RPMI7951 (cell line): ENCODE measurements around the gene SLC27A5. TPM values are rescaled to one million over a fixed set of nuclear protein-coding genes. Genes with fewer than 3 reads are reported as not detected.
"Not testable (repeated sequence)": the region's sequence is repeated elsewhere in the genome, so short reads cannot be mapped to it uniquely, and the experiment has no call there.

Experiments used
- DNase-seq: peaks from one replicate; pipeline ENCODE4 v3.0.0-alpha.2; 2012; ENCODE audit warnings: low read depth
- total RNA-seq: library from RNA; depleted of rRNA; stranded (reverse); fragments of >200 nt; shearing (Covaris generic); gene quantifications from 2 replicates; pipeline ENCODE4 v1.2.3, GENCODE V29; 2014

Gene SLC27A5
- total RNA-seq, 1 experiment from 2014 or later, result 4.7 TPM

DNA sequence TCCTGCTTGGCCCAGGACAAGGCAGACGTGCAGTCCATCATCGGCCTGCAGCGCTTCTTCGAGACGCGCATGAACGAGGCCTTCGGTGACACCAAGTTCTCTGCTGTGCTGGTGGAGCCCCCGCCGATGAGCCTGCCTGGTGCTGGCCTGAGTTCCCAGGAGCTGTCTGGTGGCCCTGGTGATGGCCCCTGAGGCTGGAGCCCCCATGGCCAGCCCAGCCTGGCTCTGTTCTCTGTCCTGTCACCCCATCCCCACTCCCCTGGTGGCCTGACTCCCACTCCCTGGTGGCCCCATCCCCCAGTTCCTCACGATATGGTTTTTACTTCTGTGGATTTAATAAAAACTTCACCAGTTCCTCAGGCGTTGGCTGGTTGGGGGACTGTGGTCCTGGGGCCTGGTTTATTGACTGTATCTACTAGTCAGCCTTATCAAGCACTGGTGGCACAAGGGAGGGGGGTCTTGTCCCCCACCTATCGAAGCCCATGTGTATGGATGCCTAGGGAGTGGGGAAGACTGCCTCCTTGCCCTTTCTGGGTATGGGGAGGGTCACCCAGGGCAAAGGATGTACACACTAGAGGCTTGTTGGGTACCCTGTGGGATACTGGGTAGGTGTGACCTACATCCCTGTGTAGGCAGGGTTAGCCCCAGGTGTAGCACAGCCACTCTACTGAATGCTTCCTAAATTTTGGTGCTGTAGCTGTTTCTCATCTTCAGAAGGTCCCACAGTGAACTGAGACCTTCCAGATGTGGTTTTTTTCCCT, 38.8 kb upstream of the SLC27A5 start:
- DNase-seq, result no peak

DNA sequence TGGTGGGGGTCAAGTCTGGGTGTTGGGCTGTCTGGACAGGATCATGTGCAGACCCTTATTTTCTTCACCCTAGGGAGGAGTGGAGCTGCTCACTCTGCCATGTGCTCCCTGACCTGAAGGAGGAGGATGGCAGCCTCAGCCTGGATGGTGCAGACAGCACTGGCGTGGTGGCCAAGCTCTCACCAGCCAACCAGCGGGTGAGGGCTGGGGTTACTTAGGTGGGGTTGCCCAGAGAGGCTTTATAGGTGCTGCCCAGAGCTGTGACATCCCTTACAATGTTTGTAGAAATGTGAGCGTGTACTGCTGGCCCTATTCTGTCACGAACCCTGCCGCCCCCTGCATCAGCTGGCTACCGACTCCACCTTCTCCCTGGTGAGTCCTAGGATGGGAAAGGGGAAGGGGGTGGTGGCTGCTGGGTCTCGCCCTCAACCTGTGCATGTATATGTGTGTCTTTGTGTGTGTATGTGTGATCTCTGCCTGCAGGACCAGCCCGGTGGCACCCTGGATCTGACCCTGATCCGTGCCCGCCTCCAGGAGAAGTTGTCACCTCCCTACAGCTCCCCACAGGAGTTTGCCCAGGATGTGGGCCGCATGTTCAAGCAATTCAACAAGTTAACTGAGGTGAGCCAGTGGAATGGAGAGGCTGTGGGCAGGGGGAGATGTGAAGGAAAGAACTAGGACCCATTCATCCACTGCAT, 38.0 kb upstream of the SLC27A5 start:
- DNase-seq, result no peak

DNA sequence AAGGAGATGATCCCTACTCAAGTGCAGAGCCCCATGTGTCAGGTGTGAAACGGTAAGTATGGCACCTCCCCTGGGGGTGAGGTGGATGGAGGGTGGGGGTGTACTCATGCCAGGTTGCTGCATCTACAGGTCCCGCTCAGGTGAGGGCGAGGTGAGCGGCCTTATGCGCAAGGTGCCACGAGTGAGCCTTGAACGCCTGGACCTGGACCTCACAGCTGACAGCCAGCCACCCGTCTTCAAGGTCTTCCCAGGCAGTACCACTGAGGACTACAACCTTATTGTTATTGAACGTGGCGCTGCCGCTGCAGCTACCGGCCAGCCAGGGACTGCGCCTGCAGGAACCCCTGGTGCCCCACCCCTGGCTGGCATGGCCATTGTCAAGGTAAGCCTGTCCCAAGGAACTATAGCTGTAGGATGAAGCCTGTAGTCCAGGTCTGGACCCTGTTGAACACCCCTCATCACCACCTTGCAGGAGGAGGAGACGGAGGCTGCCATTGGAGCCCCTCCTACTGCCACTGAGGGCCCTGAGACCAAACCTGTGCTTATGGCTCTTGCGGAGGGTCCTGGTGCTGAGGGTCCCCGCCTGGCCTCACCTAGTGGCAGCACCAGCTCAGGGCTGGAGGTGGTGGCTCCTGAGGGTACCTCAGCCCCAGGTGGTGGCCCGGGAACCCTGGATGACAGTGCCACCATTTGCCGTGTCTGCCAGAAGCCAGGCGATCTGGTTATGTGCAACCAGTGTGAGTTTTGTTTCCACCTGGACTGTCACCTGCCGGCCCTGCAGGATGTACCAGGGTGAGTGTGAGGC, 37.3 kb upstream of the SLC27A5 start:
- no peak for DNase-seq

DNA sequence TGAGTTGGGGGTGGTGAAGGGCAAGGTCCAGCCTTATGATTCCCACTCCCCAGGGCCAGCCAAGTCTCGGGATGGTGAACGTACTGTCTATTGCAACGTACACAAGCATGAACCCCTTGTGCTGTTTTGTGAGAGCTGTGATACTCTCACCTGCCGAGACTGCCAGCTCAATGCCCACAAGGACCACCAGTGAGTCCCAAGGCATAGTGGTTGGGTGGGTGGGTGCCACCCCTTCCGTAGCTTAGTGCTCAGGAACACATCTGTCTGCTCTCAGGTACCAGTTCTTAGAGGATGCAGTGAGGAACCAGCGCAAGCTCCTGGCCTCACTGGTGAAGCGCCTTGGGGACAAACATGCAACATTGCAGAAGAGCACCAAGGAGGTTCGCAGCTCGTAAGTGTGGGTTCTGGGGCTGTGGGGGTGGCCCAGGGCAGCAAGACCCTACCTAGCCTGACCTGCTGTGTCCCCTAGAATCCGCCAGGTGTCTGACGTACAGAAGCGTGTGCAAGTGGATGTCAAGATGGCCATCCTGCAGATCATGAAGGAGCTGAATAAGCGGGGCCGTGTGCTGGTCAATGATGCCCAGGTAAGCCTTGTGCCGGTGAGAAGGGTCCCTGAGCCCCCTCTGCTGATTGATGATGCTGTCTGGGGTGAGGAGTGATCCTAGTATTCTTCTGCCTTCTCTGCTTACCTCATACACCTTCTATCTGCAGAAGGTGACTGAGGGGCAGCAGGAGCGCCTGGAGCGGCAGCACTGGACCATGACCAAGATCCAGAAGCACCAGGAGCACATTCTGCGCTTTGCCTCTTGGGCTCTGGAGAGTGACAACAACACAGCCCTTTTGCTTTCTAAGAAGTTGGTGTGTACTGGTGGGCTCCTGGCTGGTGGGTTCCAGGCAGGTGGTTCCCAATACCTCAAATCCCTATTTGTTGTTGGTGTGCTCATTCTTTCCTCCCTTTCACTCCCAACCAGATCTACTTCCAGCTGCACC, 35.8 kb upstream of the SLC27A5 start:
- no peak for DNase-seq

DNA sequence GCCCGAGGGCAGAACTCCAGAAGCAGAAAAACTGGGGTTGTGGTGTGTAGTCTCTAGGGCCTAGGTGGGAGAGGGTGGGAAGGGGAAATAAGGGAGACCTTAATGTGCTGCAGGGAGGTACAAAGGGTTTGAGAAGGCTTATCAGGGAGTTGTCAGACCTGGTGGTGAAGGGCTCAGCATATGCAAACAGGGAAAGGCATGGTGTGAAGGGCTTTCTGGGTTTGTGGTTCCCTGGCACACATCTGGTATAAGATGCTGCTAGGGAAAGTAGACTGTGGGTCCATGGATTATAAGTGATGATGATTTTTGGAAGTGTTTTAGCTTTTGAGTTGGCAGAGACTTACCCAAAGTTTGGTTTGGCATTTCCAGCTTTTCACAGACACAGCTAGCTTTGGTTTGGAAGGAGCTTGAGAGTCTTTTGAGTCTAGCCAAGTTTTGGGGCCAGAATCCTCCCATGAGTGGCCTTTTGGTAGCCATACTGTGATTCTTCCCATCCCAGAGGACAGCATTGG, 34.3 kb upstream of the SLC27A5 start:
- no peak for DNase-seq

DNA sequence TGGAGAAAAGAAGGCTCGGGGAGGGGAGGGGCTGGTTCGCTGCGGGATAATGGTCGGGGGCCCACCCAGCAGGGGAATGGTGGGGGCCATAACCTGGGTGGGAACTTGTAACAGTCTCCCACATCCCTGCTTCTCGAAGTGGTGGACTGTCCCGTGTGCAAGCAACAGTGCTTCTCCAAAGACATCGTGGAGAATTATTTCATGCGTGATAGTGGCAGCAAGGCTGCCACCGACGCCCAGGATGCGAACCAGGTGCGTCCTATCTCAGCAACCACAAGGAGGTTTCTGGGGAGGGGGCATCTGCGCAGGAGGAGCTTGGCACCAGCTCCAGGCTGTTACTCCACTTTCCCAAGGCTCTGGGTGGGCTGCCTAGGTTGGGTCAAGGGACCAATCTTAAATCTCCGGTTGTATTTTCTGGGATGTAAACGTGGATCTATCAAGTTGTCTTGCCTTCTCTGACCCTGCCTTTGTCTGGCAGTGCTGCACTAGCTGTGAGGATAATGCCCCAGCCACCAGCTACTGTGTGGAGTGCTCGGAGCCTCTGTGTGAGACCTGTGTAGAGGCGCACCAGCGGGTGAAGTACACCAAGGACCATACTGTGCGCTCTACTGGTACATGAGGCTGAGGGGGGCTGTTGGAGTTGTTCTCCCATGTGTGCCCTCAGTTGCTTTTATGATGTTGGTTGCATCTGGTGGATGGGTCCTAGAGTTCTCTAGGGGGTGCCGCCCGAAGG, 33.7 kb upstream of the SLC27A5 start:
- no peak for DNase-seq

DNA sequence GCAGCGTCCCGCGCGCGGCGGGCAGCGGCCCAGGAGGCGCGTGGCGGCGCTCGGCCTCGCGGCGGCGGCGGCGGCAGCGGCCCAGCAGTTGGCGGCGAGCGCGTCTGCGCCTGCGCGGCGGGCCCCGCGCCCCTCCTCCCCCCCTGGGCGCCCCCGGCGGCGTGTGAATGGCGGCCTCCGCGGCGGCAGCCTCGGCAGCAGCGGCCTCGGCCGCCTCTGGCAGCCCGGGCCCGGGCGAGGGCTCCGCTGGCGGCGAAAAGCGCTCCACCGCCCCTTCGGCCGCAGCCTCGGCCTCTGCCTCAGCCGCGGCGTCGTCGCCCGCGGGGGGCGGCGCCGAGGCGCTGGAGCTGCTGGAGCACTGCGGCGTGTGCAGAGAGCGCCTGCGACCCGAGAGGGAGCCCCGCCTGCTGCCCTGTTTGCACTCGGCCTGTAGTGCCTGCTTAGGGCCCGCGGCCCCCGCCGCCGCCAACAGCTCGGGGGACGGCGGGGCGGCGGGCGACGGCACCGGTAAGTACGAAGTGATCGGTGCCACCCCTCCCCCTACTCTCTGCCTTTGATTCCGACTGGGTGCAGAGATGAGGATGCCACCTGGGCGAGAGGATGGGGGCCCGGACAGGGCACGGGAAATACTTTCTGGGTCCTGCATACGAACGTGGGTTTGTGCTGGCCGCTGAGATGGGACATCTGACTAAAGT, 32.9 kb upstream of the SLC27A5 start:
- DNase-seq, result peak; percentile 59

DNA sequence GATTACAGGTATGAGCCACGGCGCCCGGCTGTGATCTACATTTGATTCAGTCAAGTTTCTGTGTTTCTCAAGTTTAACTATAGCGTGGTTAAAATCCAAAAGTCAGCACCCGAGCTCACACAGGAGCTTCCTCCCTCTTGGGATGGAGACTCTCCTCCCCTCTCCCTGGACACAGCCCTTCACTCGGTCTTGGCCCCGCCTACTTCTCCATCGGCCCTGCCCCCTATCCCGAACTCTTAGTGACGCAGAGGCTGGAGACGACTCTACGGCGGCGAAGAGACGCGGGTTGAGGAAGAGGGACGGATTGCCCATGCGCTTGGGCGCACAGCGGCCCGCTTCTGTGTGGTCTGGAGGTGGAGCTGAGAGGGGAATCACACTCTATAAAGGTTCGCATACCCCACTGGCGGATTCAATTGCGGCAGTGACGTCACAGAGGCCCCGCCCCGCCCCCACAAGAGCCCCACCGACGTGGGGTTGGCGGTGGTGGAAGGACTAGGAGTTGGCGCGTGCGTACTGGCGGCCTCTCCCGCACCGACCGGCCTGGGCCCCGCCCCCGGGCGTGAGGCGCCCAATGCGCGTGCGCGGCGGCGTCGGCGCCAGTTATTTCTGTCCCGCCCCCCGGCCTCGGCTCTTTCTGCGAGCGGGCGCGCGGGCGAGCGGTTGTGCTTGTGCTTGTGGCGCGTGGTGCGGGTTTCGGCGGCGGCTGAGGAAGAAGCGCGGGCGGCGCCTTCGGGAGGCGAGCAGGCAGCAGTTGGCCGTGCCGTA, 32.2 kb upstream of the SLC27A5 start, which contains the start of gene TRIM28:
Gene TRIM28 (plus strand): TSS at position 239 of the 765 bp plus-strand sequence. CDS start 694 bp downstream, outside the sequence.
- peak; percentile 99 for DNase-seq

DNA sequence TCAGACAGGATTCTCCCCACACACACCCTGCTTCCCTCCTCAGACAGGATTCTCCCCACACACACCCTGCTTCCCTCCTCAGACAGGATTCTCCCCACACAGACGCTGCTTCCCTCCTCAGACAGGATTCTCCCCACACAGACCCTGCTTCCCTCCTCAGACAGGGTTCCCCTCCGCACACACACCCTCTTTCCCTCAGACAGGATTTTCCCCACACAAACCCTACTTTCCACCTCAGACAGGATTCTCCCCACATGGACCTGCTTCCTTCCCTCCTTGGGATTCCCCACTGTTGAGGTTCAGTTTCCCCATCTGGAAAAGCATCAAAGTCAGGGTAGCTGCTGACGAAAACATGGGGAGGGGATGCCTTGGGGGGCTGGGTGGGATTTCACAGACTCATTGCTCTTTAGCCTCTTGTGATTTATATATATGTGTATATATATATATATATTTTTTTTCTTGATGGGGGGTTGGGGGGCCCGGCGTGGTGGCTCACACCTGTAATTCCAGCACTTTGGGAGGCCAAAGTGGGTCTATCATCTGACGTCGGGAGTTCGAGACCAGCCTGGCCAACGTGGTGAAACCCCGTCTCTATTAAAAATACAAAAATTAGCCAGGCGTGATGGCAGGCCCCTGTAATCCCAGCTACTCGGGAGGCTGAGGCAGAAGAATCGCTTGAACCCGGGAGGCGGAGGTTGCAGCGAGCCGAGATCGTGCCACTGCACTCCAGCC, 31.0 kb upstream of the SLC27A5 start:
- not testable (repeated sequence) for DNase-seq

DNA sequence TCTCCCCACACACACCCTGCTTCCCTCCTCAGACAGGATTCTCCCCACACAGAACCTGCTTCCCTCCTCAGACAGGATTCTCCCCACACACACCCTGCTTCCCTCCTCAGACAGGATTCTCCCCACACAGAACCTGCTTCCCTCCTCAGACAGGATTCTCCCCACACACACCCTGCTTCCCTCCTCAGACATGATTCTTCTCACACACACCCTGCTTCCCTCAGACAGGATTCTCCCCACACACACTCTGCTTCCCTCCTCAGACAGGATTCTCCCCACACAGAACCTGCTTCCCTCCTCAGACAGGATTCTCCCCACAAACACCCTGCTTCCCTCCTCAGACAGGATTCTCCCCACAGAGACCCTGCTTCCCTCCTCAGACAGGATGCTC, 27.4 kb upstream of the SLC27A5 start:
- not testable (repeated sequence) for DNase-seq

DNA sequence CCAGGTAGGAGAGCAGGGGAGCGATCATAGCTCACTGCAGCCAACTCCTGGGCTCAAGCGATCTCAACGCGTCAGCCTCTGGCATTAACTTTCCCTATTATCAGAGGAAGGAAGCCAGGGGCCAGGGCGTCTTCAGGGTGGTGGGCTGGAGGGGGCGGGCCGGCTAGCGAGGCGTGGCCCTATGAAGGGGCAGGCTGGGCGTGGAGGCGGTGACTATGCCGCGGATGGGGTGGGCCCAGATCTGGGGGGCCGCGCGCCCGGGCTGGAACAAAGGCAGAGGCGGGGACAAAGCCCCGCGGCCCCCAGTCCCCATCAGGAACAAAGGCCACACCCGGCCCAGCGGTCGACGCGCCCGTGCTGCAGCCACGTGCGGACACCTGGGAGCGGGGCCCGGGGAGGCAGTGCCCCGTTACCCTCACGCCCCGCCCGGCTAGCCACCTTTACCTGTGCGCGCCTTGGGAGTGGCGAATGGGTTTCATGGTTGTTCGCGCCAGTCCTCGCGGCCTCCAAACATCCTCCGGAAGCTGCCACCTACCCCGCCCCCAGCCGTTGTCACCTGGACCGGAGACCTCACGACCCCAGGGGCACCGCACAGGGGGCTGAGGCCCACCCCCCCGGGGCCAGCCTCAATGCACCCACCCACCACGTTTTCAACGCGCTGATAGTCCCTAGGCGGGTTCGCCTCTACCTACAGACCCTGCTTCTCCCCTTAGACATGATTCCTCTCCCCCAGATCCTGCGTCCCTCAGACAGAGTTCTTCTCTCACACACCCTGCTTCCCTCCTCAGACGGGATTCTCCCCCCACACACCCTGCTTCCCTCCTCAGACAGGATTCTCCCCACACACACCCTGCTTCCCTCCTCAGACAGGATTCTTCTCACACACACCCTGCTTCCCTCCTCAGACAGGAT, 26.7 kb upstream of the SLC27A5 start:
- DNase-seq, result no peak

DNA sequence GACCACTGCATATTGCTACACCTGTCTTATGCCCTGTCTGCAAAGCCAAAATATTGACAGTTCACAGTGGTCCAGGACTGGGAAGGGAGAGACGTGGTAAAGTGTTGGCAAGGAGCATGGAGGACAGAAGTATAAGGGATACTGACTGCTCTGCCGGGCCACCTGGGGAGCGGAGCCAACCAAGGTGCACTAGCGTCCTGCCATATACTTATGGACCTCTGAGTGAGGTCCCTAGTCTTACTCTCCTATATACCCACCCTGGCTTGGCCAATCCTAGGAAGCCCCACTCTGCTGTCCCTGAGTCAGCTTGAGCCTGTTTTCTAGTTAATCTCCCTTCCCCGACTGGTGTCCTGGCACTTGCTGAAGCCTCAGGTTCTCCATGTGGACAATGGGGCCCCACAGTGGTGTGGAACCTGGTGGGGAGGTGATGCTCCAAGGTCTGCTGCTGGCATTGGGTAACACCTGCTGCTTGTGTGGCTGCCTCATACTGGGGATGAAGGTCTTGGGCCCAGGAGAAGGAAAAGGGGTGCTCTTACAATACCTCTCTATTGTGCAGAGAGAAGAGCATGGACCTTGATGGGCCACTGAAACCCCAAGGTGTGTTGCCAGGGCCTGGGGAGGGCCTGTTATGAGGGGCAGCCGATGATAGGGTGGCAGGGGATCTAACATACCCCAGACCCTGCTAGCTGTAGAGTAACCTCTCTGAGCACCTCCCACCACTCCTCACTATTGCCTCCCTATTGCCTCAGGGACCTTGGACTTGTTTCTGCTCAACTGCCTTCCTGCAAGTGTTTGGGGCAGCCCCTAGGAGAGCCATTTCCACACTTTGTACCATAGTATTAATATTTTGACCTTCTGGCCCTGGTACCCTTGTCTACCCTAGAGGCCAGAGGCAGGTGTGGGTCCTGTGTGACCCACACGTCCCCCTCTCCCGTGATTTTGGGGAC, 25.3 kb upstream of the SLC27A5 start:
- no peak for DNase-seq

DNA sequence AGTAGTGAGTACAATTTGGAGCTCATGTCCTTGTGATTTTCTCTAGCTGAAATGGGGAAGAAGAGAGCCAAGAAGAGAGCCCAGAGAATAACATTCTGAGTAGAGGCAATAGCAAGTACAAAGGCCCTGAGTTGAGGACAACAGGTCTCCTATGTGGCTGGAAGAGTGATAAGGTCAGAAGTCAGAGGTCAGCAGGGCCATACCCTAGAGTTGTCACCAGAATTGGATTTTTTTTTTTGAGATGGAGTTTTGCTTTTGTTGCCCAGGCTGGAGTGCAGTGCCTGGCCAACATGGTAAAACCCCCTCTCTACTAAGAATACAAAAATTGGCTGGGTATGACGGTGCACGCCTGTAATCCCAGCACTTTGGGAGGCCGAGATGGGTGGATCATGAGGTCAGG, 24.1 kb upstream of the SLC27A5 start:
- DNase-seq, result no peak

DNA sequence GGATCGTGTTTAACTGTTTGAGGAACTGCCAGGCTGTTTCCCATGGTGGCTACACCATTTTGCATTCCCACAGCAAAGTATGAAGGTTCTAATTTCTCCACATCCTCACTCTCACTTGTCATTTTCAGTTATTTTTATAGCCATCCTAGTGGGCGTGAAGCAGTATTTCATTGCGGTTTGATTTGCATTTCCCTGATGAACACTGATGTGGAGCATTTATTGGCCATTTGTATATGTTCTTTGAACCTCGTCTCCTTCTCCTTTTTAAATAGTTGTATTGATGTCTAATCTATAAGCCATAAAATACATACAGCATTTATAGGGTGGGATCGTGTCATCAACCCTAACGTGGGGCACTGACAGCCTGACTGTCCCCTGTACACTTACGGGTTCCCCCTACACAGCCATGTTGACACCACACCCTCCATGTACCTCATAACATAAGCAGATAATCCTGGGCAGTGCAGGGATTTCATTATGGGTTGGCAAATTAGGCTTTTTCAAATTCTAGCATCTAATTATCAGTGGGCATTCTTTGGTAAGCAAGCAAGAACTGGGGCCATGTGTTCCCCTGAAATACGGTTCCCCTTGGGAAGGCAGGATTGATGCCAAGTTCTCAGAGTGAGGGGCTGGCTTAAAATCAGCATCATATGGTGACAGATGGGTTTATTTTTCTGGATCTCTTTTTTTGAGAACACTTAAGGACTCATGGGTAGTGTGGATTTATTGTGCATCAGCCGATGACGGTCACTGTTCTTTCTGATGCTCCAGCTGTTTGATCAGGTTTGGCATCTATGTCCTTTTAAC, 19.4 kb upstream of the SLC27A5 start:
- DNase-seq, result no peak

DNA sequence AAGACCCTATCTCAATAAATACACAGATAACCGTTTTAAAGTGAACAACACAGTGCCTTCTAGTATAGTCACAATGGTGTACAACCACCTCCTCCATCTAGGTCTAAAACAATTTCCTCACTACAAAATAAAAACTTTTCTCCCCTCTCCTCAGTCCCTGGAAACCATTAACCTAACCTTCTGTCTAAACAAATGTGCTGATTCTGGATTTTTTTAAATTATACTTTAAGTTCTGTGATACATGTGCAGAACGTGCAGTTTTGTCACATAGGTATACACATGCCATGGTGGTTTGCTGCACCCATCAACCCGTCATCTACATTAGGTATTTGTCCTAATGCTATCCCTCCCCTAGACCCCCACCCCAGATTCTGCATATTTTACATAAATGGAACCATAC, 17.6 kb upstream of the SLC27A5 start:
- no peak for DNase-seq
